PC-3 (cell line): Measurements from ENCODE around the gene C10orf95.

Source experiments
- EZH2 ChIP-seq: fragments of 300-600 bp; sonication (generic); IDR thresholded peaks from one replicate; pipeline ENCODE4 v1.6.1; 2017; ENCODE audit warnings: antibody characterized with exemption, mild to moderate bottlenecking, low read length; ENCODE audit not compliant: unreplicated experiment
- EZH2phosphoT487 ChIP-seq: fragments of 300-600 bp; sonication (generic); IDR thresholded peaks from 2 replicates; pipeline ENCODE4 v1.6.1; 2018; ENCODE audit warnings: mild to moderate bottlenecking, antibody characterized with exemption, low read length, borderline replicate concordance
- TF ChIP-seq, protein P1 (sequence below): fragments of 300-600 bp; sonication (generic); conservative IDR thresholded peaks from 2 replicates; pipeline ENCODE4 v1.5.1; 2017; ENCODE audit warnings: antibody characterized with exemption, low read depth, mild to moderate bottlenecking, low read length

DNA sequence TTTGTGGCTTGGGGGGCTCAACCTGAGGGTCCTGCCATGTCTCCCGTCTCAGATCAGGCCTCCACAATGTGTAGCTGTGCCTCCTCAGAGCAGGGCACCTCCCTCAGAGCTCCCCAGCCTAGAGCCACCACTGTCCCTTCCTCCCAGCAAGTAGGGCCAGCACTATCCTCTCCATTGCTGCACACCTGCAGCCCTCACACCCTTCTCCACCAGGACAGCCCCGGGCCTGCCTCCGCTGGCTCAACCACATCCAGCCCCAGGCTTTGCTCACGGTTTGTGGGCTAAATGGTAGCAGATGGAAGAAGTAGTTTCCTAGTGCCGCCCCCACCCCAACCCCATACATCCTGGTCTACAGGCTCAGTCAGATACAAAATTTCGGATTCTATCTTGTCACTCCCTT lies 45.7 kb downstream of the C10orf95 start:
- TF ChIP-seq, protein P1, sequence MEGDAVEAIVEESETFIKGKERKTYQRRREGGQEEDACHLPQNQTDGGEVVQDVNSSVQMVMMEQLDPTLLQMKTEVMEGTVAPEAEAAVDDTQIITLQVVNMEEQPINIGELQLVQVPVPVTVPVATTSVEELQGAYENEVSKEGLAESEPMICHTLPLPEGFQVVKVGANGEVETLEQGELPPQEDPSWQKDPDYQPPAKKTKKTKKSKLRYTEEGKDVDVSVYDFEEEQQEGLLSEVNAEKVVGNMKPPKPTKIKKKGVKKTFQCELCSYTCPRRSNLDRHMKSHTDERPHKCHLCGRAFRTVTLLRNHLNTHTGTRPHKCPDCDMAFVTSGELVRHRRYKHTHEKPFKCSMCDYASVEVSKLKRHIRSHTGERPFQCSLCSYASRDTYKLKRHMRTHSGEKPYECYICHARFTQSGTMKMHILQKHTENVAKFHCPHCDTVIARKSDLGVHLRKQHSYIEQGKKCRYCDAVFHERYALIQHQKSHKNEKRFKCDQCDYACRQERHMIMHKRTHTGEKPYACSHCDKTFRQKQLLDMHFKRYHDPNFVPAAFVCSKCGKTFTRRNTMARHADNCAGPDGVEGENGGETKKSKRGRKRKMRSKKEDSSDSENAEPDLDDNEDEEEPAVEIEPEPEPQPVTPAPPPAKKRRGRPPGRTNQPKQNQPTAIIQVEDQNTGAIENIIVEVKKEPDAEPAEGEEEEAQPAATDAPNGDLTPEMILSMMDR = no peak
- TF ChIP-seq EZH2 (no peak), EZH2phosphoT487 (no peak)
